Upper lobe of left lung (tissue), 6 donors: Measurements from ENCODE around the gene KIRREL2. TPM values are rescaled to one million over a fixed set of nuclear protein-coding genes. Genes with fewer than 3 reads are reported as not detected.
"Not testable (repeated sequence)": the region's sequence is repeated elsewhere in the genome, so short reads cannot be mapped to it uniquely, and the experiment has no call there.

Source experiments
- ATAC-seq, 2 donors: fragments of 200-7000 bp; cut with Tn5 transposase; one replicate each; pipeline ENCODE4 v1.9.1; 2022; ENCODE audit warnings: mild to moderate bottlenecking in 2 of 2, moderate library complexity in 2 of 2; ENCODE audit not compliant: low FRiP score in 2 of 2
- DNase-seq, 2 donors: peaks; one replicate each; pipeline ENCODE4 v3.0.0-alpha.2; 2019 to 2020
- H3K27ac ChIP-seq, 4 donors: fragments of 200-600 bp; sonication (generic); one replicate each; pipeline ENCODE4 v1.5.1; 2016 to 2019
- H3K27me3 ChIP-seq, 4 donors: fragments of 200-600 bp; sonication (generic); one replicate each; pipeline ENCODE4 v1.5.1; 2017 to 2019
- H3K36me3 ChIP-seq, 4 donors: fragments of 200-600 bp; sonication (generic); one replicate each; pipeline ENCODE4 v1.5.1; 2016 to 2019
- H3K4me1 ChIP-seq, 4 donors: fragments of 200-600 bp; sonication (generic); one replicate each; pipeline ENCODE4 v1.5.1; 2018 to 2019
- H3K4me3 ChIP-seq, 4 donors: fragments of 200-600 bp; sonication (generic); one replicate each; pipeline ENCODE4 v1.5.1; 2017 to 2019; ENCODE audit warnings: mild to moderate bottlenecking in 2 of 4, moderate library complexity in 1 of 4
- H3K9me3 ChIP-seq, 4 donors: fragments of 200-600 bp; sonication (generic); one replicate each; pipeline ENCODE4 v1.5.1; 2018 to 2019
- EP300 ChIP-seq, 4 donors: sonication (generic); formaldehyde crosslinking; IDR thresholded peaks; one replicate each; pipeline ENCODE4 v1.5.1; 2017; ENCODE audit warnings: antibody characterized with exemption in 4 of 4, control low read depth in 2 of 4
- POLR2A ChIP-seq, 4 donors: fragments of 450-650 bp; IDR thresholded peaks; one replicate each; pipeline ENCODE4 v1.5.1; 2016 to 2017; ENCODE audit warnings: antibody characterized with exemption in 4 of 4, mild to moderate bottlenecking in 2 of 4
- POLR2AphosphoS5 ChIP-seq, 2 donors: sonication (generic); formaldehyde crosslinking; IDR thresholded peaks; one replicate each; pipeline ENCODE4 v1.5.1; 2017; ENCODE audit warnings: antibody characterized with exemption in 2 of 2
- WGBS, 2 donors: methylation state at CpG; one replicate each; pipeline ENCODE4 v1.1.5; 2017 to 2018; 5-methylcytosine and 5-hydroxymethylcytosine counted together
- total RNA-seq, 6 donors: library from RNA; depleted of rRNA in 4 of 6; stranded (reverse); fragments of >200 nt in 4 of 6; gene quantifications; one replicate each; pipeline versions ENCODE4 v1.1.0 to v1.2.1, GENCODE V29; 2016 to 2021
- TF ChIP-seq, protein P1 (sequence below), 6 experiments: fragments of 450-650 bp in 4 of 6; fragments of 200-600 bp in 2 of 6; sonication (generic) in 2 of 6; IDR thresholded peaks; one replicate each; pipeline ENCODE4 v1.5.1; 2016 to 2019; ENCODE audit warnings: antibody characterized with exemption in 6 of 6
- donor health status: DM: no; HTN: no; CAD: no; lungs with moderate emphysema.
- donor health status: DM: no; HTN: yes; CAD: no; lungs with severe emphysema.

Gene KIRREL2
- total RNA-seq, 6 donors from 2014 or later: 0.07 TPM; not detected in 5

- no peak for ATAC-seq
- TF ChIP-seq, protein P1, sequence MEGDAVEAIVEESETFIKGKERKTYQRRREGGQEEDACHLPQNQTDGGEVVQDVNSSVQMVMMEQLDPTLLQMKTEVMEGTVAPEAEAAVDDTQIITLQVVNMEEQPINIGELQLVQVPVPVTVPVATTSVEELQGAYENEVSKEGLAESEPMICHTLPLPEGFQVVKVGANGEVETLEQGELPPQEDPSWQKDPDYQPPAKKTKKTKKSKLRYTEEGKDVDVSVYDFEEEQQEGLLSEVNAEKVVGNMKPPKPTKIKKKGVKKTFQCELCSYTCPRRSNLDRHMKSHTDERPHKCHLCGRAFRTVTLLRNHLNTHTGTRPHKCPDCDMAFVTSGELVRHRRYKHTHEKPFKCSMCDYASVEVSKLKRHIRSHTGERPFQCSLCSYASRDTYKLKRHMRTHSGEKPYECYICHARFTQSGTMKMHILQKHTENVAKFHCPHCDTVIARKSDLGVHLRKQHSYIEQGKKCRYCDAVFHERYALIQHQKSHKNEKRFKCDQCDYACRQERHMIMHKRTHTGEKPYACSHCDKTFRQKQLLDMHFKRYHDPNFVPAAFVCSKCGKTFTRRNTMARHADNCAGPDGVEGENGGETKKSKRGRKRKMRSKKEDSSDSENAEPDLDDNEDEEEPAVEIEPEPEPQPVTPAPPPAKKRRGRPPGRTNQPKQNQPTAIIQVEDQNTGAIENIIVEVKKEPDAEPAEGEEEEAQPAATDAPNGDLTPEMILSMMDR (IDR thresholded peaks at IDR 0.05): no peak
- TF ChIP-seq POLR2A (IDR thresholded peaks at IDR 0.05): no peak
- TF ChIP-seq POLR2AphosphoS5 (IDR thresholded peaks at IDR 0.05): no peak
- TF ChIP-seq EP300 (IDR thresholded peaks at IDR 0.05): no peak
- H3K9me3 ChIP-seq: no peaks in the 10 kb centered on the region
These were observed 30.5 kb downstream of the KIRREL2 start for GRCh38 chr19:35887197-35887596.

DNA sequence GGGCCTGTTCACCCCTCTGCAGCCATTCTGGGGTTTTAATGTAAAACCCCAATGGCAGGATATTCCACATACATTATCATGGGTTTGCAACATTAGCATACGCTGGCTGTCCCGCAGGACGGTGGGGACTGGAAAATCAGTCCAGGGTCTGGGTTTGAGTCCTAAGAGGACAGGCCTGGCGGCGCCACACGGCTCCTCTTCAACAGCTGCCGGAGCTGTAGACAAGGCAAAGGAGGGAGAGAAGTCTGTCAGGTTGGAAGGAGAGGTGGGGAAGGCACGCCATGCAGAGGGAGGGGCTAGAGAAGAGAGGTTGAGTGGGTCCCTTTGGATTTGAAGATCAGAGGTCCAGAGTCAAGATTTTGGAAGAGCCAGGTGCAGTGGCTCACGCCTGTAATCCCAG lies 31.7 kb downstream of the KIRREL2 start:
- Histone ChIP-seq H3K9me3 (no peaks in the 10 kb centered on the region), H3K4me3 (no peak overlapping the region), H3K27me3 (no peaks in the 10 kb centered on the region), H3K4me1 (no peaks in the 10 kb centered on the region), H3K27ac (no peak overlapping the region), H3K36me3 (peaks cover 24 to 58% (median 49%) of the 10 kb centered on the region in 4 donors)
- DNase-seq (peak in 1 of 2 donors; percentile 53), ATAC-seq (no peak)
- WGBS, 2 donors: 93 to 97% methylated on average over 9 of the region's 9 CpGs
- TF ChIP-seq POLR2A (IDR thresholded peaks at IDR 0.05) (no peak), EP300 (IDR thresholded peaks at IDR 0.05) (no peak), POLR2AphosphoS5 (IDR thresholded peaks at IDR 0.05) (no peak)
- TF ChIP-seq, protein P1 (IDR thresholded peaks at IDR 0.05): no peak

More at GRCh38 chr19:35887197-35887596, 30.5 kb downstream of the KIRREL2 start:
- no peaks in the 10 kb centered on the region for H3K27me3 ChIP-seq
- DNase-seq: no peak
- H3K27ac ChIP-seq: no peak overlapping the region
- 91 to 93% methylated on average over 4 to 5 of the region's 5 CpGs for WGBS, 2 donors
- H3K4me3 ChIP-seq: no peak overlapping the region
- no peaks in the 10 kb centered on the region for H3K4me1 ChIP-seq
- H3K36me3 ChIP-seq: peaks cover 21 to 49% (median 42%) of the 10 kb centered on the region in 4 donors

DNA sequence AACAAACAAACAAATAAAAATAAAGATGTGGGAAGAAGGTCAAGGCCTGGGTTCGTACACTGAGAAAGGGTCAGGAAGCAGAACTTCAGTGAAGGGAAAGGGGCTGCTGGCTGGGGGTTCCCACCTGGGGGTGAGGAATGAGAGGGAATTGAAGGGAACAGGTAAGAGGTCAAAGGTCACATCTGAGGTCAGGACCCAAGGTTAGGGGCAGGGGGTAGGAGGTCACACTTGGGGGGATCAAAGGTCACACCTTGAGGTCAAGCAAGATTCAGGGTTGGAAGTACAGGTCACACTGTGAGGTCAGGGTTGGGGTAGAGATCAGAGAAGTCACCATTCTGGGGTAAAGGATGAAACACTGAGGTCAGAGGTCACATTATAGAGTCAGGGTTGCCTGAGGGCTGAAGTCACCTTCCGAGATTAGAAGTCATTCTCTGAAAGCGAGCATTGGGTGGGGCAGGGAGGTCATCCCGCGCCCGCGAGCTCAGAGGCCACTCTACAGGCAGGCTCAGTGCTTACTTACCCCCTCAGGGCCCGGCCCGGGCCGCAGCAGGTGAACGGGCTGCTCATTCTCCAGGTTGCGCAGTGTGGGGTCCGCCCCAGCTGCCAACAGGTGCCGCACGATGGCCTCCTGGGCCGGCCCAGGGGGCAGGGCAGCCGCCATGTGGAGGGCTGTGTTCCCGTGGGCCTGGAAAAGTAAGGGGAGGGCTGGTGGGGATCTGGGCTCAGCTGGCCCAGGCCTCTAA lies 32.8 kb downstream of the KIRREL2 start:
- Histone ChIP-seq H3K4me3 (no peak overlapping the region), H3K9me3 (no peaks in the 10 kb centered on the region), H3K27me3 (no peaks in the 10 kb centered on the region), H3K36me3 (peaks cover 24 to 68% (median 58%) of the 10 kb centered on the region in 4 donors), H3K27ac (no peak overlapping the region), H3K4me1 (no peaks in the 10 kb centered on the region)
- DNase-seq (peak in 1 of 2 donors; percentile 80), ATAC-seq (peak in 1 of 2 donors; percentile 6)
- no peak for TF ChIP-seq EP300 (IDR thresholded peaks at IDR 0.05)
- TF ChIP-seq POLR2A (IDR thresholded peaks at IDR 0.05): no peak
- TF ChIP-seq POLR2AphosphoS5 (IDR thresholded peaks at IDR 0.05): no peak
- TF ChIP-seq, protein P1 (IDR thresholded peaks at IDR 0.05): no peak
- 95% methylated on average over 8 to 9 of the region's 18 CpGs for WGBS, 2 donors

GRCh38 chr19:35890113-35890650 lies 33.5 kb downstream of the KIRREL2 start:
- no peaks in the 10 kb centered on the region for H3K9me3 ChIP-seq
- no peaks in the 10 kb centered on the region for H3K27me3 ChIP-seq
- WGBS, 2 donors: 93 to 96% methylated on average over 12 to 13 of the region's 13 CpGs
- no peak overlapping the region for H3K27ac ChIP-seq
- ATAC-seq: no peak
- peaks cover 28 to 75% (median 61%) of the 10 kb centered on the region in 4 donors for H3K36me3 ChIP-seq
- no peaks in the 10 kb centered on the region for H3K4me1 ChIP-seq
- no peak for DNase-seq
- no peak overlapping the region for H3K4me3 ChIP-seq
- TF ChIP-seq POLR2A (IDR thresholded peaks at IDR 0.05): no peak
- TF ChIP-seq, protein P1 (IDR thresholded peaks at IDR 0.05): no peak
- no peak for TF ChIP-seq EP300 (IDR thresholded peaks at IDR 0.05)
- no peak for TF ChIP-seq POLR2AphosphoS5 (IDR thresholded peaks at IDR 0.05)

GRCh38 chr19:35891819-35892218 lies 35.1 kb downstream of the KIRREL2 start:
- H3K36me3 ChIP-seq: peaks cover 30 to 90% (median 76%) of the 10 kb centered on the region in 4 donors
- 95 to 97% methylated on average over 3 of the region's 3 CpGs for WGBS, 2 donors
- not testable (repeated sequence) for H3K27ac ChIP-seq, H3K9me3 ChIP-seq, ATAC-seq, DNase-seq, H3K4me3 ChIP-seq, H3K27me3 ChIP-seq, H3K4me1 ChIP-seq
